Smooth muscle cell of trachea (primary cell): ENCODE measurements around the gene EPB41L4A. TPM values are rescaled to one million over a fixed set of nuclear protein-coding genes. Genes with fewer than 3 reads are reported as not detected.

Experiments used
- total RNA-seq: library from RNA; depleted of rRNA; stranded (reverse); fragments of >200 nt; gene quantifications from 2 replicates; pipeline ENCODE4 v1.2.1, GENCODE V29; 2014

Gene EPB41L4A, protein sequence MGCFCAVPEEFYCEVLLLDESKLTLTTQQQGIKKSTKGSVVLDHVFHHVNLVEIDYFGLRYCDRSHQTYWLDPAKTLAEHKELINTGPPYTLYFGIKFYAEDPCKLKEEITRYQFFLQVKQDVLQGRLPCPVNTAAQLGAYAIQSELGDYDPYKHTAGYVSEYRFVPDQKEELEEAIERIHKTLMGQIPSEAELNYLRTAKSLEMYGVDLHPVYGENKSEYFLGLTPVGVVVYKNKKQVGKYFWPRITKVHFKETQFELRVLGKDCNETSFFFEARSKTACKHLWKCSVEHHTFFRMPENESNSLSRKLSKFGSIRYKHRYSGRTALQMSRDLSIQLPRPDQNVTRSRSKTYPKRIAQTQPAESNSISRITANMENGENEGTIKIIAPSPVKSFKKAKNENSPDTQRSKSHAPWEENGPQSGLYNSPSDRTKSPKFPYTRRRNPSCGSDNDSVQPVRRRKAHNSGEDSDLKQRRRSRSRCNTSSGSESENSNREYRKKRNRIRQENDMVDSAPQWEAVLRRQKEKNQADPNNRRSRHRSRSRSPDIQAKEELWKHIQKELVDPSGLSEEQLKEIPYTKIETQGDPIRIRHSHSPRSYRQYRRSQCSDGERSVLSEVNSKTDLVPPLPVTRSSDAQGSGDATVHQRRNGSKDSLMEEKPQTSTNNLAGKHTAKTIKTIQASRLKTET
- 0.29 and 0.33 TPM in 2 replicates for total RNA-seq

DNA sequence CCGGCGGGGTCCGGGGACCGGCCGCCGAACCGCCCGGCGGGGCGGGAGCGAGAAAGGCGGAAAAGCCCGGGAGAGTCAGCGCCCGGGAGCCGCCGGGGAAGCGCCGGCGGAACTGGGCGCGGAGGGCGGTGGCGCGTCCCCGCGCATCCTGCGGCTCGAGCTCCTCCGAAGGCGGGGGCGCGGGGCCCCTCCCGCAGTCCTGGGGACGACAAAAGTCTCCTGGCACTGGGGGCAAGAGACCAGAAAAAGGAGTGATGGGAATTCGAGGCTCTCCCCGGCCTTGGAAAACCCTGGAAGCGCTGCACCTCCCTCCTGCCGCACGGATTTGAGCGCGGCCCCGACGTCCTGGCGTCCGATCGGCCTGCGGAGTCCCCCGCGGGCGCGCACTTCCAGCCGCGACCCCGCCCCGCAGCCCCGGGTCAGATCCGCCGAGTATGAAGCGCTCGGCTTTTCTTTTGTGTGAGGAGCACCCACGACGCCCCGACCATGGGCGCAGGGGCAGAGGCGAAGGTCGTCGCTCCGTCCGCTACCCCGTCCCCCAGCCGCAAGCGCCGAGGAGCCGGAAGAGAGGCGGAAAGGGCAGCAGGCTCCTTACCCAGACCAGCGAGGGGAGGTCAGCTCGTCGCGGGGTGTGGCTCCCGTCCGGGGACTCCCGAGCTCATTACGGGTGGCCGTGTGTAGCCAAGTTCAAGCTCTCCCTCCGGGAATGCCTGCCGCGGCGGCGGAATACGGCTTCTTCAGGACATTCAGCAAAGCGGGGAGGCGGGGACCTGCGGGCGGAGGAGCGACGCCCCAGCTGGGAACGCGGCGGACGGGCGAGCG is at the start of gene EPB41L4A:
Gene EPB41L4A, minus strand, starts transcription at position 114 of the 822 bp plus-strand sequence. CDS start 238 bp downstream, outside the sequence.

